HG02763 (cell line): ENCODE data around the gene ATRIP.

Experiments used
- ATAC-seq: cut with Tn5 transposase; IDR thresholded peaks from one replicate; pipeline ENCODE4 v1.9.1; 2021; ENCODE audit warnings: mild to moderate bottlenecking, moderate library complexity; ENCODE audit not compliant: unreplicated experiment

ATRIP gene

DNA sequence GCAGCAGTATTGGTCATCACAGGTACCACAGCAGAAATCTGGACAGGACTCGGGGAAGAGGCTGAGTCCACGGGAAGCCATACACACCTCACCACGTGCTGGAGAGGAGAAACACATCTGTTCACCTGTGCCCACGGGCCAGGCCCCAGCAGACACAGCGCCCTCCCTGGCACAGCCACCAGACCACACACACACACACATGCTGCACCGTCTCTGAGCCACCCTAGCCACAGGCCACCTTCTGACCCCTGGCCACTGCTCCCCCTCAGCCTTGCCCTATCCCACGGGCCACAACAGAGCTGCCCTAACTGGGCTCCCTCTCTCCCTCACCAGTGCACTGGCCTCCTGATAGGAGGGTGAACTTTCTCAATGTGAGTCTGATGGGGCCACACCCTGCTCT is 54.7 kb downstream of the ATRIP start:
- no peak for ATAC-seq

DNA sequence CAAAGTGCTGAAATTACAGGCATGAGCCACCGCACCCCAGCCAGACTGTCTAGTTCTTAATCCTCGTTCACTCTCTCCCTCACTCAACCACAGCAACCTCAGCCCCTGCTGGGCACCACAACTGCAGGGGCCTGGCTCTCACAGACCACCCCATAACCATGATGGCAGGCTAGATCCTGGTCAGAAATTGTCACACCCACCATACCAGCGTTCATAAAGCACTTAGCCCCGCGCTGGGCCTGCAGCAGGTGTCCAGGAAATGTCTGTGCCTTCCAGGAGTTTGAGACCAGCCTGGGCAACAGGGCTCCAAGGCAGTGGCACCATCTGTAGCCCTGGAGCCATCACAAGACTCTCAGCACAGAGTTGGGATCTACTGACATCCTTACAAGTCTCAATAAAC is 55.6 kb downstream of the ATRIP start:
- ATAC-seq: no peak

DNA sequence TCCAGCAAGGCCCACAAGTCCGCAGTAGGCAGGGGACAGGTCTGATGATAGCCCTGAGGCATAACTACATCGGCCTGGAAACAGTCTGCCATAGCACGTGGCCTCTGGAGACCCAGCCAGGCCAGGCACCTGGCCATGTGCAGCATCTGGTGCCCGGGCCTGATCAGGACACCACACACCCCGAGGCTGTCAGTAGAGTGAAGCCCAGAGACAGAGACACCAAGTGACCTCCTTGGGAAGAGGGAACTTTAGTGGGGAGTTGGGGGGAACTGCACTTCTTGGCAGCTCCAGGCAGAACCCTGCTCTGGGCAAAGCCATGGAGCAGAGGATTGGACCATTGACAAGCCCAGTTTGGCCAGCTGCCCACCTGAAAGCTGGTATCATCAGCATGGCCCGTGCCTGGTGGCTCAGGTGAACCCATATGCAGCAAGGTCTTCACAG is 56.2 kb downstream of the ATRIP start:
- ATAC-seq: no peak

DNA sequence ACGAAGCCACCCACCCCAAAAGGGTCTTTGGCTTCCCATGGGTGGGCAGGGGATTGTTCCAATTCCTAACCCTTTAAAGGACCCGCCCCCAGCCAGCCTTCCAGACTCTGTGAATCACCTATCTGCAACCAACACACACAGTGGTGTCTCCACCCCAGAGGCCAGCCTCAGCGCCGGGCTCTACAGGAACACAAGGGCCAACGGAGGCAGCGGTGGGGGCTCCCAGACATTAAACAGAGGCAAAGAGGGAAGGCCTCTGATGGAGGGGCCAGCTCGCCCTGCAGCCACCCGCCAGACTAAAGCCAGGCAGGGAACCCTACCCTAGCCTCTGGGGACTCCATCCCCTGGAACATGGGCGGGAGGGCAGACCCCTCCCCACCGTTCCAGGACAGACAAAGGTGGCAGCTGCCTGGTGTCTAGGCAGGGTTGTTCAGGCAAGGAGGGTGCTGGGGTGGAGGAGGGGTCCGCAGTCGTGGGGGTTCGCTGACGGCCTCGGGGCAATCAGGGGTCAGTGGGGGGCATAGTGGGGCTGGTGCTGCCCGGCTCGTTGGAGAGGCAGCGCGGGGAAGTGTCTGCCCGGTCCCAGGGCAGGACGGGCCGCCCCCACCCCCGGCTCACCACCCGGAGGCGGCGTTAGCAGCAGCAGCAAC is 57.0 kb downstream of the ATRIP start:
- no peak for ATAC-seq

DNA sequence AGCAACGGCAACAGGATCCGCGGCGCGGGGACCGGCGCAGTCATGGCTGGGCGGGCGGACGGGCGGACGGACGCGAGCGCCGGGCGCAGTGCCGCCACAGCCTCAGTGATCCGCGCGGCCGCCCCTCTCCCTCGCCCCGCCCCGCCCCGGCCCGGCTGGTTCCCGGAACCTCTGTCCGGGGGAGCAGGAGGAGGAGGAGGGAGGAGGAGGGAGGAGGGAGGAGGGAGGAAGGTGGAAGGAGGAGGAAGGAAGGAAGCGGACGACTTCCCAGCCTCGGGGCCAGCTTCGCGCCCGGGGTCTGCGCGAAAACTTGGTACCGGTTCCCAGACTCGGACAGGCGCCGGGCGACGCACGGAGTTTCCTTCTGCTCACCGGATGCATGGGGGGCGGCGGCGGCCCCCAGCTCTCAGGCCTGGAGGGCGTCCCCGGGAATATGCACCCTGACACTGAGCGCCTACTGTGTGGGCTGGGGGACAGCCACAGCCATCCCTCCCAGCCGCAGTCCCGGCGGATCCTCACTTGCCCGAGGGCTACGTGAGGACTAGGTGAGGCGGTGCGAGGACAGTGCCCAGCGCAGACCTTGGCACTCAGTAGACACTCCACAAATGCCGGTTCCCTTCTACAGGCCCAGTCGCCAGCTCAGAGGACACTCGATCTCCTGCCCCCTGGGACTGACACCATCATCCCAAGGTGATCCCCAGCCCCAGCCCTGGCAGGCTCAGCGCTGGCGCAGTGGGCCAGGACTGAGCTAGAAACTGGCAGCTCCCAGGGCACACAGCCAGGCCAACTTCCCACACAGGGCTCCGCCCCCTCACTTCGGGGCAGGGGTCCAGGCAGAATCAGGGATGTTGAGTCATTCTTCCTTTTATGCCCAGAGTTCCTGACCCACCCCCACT is 57.8 kb downstream of the ATRIP start, which contains the start of gene SHISA5:
TSS of gene SHISA5 (minus strand) at position 124 of the 896 bp plus-strand sequence. CDS start at position 44, 80 bp downstream.
- ATAC-seq: no peak

DNA sequence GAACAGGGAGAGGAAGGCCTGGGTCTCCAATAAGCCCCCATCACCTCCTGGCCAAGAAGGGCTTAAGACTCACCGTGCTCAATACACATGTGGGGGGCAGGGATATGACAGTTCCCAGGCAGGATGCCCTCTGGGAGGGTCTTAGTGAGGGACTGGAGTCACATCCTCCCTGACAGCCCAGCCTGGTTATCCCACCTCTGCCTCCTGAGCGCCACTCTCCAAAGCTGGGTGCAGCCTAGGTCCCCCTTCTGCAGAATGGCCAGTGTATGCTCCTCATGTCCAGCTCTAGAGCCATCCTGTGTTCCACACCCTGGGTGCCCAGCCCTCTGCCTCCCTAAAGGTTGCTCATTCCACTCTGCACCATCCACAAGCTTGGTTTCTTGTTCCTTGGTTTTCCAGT is 58.6 kb downstream of the ATRIP start:
- no peak for ATAC-seq

DNA sequence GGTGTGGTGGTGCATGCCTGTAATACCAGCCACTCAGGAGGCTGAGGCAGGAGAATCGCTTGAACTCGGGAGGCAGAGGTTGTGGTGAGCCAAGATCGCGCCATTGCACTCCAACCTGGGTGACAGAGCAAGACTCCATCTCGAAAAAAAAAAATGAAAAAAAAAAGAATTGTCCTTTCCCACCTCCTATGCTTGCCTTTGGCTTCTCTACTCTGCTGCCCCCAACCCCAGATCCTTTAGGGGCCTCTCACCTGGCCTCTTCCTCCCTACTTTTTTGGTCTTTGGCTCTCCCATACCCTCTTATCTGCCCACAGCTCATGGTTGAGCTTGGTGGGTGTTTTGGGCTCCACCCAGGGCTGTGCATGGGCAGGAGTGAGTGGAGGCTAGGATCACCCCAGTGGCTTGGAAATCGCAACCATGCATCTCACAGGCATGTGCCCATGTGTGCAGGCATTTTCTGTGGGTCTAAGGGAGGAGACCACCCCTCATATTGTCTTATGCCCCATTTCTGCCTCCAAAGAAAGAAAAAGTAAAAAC is 59.5 kb downstream of the ATRIP start:
- ATAC-seq: no peak

DNA sequence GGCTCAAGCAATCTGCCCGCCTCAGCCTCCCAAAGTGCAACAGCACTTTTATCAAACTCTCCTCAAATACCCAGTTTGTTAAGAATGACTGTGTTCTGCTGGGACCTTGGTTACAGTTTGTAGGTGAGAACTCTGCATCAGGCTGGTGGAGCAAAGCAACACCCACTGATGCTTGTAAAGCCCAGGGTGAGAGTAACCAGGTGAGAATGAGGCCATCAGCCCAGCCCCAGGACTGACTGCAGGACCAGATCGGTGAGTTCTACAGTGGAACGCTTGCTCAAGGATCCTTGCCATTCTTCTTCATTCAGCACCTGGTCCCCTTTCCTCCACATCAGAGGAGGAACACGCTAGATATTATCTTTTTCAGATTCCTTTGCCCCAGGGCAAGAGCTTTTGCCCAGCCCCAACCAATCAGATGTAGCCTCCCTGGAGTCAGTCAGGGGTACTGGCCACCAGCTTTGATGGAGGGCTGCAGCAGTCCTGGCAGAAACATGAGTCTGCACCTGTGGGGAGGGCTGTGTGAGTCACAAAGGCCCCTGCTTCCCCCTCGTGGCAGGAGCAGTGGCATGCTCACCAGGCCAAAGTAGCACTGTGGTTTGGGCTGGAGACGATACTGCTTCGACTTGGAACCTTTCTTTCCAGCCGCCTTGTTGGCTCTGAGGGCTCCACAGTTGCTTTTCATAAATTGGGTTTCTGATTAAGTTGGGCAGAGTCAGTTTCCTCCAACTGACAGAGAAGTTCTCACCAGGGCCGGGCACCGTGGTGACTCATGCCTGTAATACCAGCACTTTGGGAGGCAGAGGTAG is 60.9 kb downstream of the ATRIP start:
- ATAC-seq: no peak

DNA sequence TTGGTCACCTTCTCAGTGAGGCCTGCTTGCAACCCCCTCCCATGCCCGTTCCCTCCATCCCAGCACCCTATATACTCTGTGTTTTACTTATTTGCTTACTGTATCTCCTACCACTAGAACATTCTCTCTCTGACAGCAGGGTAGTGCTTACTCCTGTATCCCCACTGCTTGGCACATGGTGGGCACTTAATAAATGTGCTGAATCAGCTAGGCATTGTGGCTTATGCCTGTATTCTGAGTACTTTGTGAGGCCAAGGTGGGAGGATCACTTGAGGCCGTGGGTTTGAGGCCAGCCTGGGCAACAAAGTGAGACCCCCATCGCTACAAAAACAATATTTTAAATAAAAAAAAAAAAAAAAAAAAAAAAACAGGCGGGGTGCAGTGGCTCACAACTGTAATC is 65.0 kb downstream of the ATRIP start:
- ATAC-seq: no peak

DNA sequence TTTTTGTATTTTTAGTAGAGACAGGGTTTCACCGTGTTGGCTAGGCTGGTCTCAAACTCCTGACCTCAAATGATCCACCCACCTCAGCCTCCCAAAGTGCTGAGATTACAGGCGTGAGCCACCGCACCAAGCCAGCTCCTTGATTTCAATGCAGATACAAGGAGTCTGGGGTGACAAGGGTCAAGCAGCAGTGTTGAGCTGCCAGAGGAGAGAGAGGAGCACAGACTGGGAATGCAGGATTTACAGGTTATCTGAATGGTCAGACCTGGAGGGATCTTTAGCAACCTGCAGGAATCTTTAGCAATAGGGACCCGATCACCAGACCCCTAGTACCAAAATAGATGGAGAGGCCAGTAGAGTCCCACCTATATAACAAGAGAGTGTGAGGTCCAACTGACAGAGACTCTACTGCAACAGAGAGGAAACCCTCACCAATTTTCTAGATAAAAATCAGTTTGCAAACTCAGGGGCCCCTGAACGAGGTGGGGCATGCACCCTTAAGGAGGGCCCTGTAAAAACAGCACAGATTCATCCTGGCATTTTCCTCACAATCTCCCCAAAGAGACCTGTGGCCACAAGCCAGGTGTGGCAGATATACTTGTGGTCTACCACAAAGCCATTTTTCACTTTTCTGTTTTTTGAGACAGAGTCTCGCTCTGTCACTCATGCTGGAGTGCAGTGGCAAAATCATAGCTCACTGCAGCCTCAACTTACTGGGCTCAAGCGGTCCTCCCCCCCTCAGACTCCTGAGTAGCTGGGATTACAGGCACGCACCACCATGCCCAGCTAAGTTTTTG is 68.1 kb downstream of the ATRIP start:
- ATAC-seq: no peak
